ENCODE data around the gene URGCP. TPM values are rescaled to one million over a fixed set of nuclear protein-coding genes. Genes with fewer than 3 reads are reported as not detected.

URGCP gene
- total RNA-seq, 1 experiment from 2014 or later = 24.0 TPM

GRCh38 chr7:43876976-43877745, 29.2 kb downstream of the URGCP start:
- no peak for DNase-seq (ENCODE audit: extremely low read depth, low read depth)

DNA sequence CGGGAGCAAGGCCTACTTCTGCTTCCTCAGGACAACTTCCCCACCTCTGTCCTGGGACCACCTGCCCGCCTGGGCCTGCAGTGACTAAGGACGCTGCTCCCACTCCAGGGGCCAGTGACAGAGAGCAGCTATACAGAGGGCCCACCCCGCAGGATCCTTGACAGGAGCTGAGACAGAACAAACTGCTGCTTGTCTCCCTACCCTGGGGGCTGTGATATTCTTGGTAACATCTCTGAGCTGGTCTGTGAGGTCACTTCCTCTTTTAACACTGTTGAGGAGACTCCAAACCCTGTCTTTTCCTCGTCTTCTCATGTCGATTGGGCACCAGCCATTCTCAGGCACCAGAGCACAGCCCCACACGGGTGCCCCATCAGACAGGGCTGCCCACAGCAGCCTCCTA, 30.2 kb downstream of the URGCP start:
- DNase-seq (ENCODE audit: extremely low read depth, low read depth) = no peak

- no peak for DNase-seq (ENCODE audit: extremely low read depth, low read depth)
Measured at GRCh38 chr7:43873300-43873699, 33.1 kb downstream of the URGCP start.

- no peak for DNase-seq (ENCODE audit: extremely low read depth, low read depth)
Measured at GRCh38 chr7:43872406-43873110, 33.8 kb downstream of the URGCP start.

DNA sequence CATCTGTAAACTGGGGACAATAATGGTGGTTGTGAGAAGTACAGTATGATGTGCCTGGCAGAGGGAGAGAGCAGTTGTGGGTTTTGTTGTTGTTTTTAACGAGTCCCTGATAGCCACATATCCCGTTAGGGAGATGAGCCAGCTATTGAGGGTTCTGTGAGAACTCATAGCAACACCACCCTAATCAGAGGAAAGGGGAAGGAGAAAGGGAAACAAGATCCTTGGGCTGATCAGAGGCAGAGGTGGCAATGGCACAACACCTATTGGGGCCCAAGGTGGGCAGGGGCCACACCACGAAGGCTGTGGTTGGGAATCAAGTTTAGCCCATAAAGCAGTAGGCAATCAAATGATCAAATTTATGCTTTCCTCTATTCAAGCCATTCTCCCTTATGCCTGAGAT, 35.3 kb downstream of the URGCP start:
- DNase-seq (ENCODE audit: extremely low read depth, low read depth) = no peak

GRCh38 chr7:43870316-43870715, 36.1 kb downstream of the URGCP start:
- DNase-seq (ENCODE audit: extremely low read depth, low read depth) = no peak

GRCh38 chr7:43869867-43870240, 36.5 kb downstream of the URGCP start:
- peak; percentile 20 for DNase-seq (ENCODE audit: extremely low read depth, low read depth)

GRCh38 chr7:43869006-43869866, 37.2 kb downstream of the URGCP start, which contains the start of gene MRPS24:
Gene MRPS24 (minus strand): TSS chr7:43869517. CDS start chr7:43869495, 22 bp downstream.
- DNase-seq (ENCODE audit: extremely low read depth, low read depth) = peak; percentile 91

GRCh38 chr7:43868681-43869005, 37.8 kb downstream of the URGCP start:
- DNase-seq (ENCODE audit: extremely low read depth, low read depth) = no peak

- no peak for DNase-seq (ENCODE audit: extremely low read depth, low read depth)
Measured at GRCh38 chr7:43868181-43868580, 38.2 kb downstream of the URGCP start.

- no peak for DNase-seq (ENCODE audit: extremely low read depth, low read depth)
Measured at GRCh38 chr7:43865277-43865676, 41.1 kb downstream of the URGCP start.

- no peak for DNase-seq (ENCODE audit: extremely low read depth, low read depth)
Measured at GRCh38 chr7:43864126-43864525, 42.3 kb downstream of the URGCP start.

GRCh38 chr7:43856996-43857395, 49.4 kb downstream of the URGCP start:
- no peak for DNase-seq (ENCODE audit: extremely low read depth, low read depth)

- no peak for DNase-seq (ENCODE audit: extremely low read depth, low read depth)
Measured at GRCh38 chr7:43856316-43856715, 50.1 kb downstream of the URGCP start.

- no peak for DNase-seq (ENCODE audit: extremely low read depth, low read depth)
Measured at GRCh38 chr7:43855176-43855575, 51.2 kb downstream of the URGCP start.

DNA sequence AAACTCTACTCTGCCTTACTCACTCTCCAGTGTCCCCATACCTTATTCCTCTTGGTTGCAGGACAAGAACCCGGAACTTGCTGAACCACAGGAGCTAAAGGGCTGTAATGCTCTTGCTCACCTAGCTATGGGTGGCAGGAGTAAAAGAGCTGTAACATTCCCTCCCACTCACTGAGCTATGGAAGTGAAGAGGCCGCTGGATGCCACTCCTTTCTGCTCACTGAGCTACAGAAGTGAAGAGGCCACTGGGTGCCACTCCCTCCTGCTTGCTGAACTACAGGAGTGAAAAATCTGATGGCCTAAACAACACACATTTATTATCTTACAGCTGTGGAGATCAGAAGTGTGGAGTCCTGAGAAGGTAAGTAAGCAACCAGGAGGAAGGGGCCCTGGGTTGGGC, 54.6 kb downstream of the URGCP start:
- no peak for DNase-seq (ENCODE audit: extremely low read depth, low read depth)

- DNase-seq (ENCODE audit: extremely low read depth, low read depth) = no peak
Measured at GRCh38 chr7:43850348-43851116, 55.9 kb downstream of the URGCP start.

GRCh38 chr7:43849047-43849446, 57.3 kb downstream of the URGCP start:
- DNase-seq (ENCODE audit: extremely low read depth, low read depth) = no peak

DNA sequence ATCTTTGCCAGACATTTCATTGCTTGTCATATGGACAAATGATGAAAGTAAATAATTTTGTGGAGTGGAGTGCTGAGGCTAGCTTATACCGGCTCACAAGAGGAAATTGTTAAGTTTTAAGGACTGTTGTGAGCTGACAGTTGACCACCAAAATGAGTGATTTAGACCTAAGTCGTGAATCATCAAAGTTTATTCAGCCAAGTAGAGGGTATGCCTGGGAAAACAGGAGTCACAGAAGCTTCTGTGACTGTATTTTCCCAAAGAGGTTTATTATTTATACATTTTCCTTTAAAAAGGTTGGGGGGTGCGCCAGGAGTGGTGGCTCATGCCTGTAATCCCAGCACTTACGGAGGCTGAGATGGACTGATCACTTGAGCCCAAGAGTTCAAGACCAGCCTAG, 58.9 kb downstream of the URGCP start:
- DNase-seq (ENCODE audit: extremely low read depth, low read depth) = no peak

- DNase-seq (ENCODE audit: extremely low read depth, low read depth) = no peak
Measured at GRCh38 chr7:43844662-43845061, 61.7 kb downstream of the URGCP start.

DNA sequence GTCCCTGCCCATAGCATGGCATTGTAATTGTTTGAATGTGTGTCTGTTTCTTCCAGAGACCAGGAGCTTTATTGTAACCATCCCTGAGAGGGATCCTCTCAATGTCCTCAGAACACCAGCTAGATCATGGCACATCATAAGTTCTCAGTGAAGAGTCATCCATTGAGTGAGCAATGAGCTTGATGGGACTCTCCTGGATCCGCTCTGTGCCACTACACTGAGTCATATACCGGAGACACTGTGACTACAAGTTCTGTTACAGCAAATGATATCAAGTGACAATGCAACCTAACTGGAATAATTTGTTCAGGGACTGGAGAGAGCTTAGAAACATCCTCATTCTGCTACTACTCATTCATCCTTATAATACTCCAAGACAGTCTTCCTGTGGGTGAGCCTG, 62.1 kb downstream of the URGCP start:
- no peak for DNase-seq (ENCODE audit: extremely low read depth, low read depth)

Data from NCI-H460 (cell line).